Ramos (cell line): ENCODE results near the gene CKAP2L.
"Not testable (repeated sequence)": the region's sequence is repeated elsewhere in the genome, so short reads cannot be mapped to it uniquely, and the experiment has no call there.

Source experiments
- in situ Hi-C: fragments of 300-500 bp; cut with MboI; formaldehyde crosslinking; loops from one replicate; pipeline ENCODE4 v1.14.3; 2022; ENCODE audit warnings: low sequenced_read_pairs; ENCODE audit not compliant: unreplicated experiment

Gene CKAP2L

GRCh38 chr2:112728378-112729175 is 35.8 kb downstream of the CKAP2L start:
- in situ Hi-C loops, result no loop called here

GRCh38 chr2:112728029-112728362 is 36.4 kb downstream of the CKAP2L start:
- in situ Hi-C loops, result no loop called here

DNA sequence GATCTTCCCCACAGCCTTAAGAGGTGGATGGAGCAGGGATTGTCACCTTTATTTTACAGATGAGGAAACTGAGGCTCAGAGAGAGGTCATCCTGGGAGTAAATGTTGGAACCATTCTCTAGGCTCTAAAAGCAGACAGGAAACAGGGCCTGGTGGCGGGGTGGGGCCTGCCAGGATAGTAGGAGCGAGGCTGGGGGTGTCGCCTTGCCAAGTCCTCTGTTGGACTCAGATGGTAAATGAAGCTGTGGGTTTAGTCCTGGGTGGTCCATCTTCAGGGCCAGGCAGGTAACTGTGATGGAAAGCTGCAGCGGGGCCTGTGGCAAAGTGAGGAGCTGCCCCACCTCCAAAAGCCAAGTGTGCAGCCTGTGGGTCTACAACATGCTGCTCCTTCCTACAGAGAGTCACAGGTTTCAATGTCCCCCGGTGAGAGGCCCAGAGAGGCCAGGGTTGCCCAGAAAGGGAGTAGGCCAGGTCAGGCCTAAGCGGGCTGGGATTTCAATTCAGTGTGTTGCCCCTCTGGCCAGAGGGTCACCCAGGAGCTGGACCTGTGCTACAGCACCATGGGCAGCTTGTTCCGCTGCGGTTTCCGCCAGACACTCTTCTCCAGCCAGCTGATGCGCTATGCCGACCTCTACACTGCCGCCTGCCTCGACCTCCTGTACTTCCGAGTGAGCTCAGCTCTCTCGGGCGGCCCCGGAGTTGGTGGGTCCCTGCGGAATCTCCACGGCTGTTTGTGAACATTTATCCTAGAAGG is 37.0 kb downstream of the CKAP2L start:
- in situ Hi-C loops, result no loop called here

- in situ Hi-C loops, result no loop called here
Measured at GRCh38 chr2:112726487-112727190, 37.8 kb downstream of the CKAP2L start.

DNA sequence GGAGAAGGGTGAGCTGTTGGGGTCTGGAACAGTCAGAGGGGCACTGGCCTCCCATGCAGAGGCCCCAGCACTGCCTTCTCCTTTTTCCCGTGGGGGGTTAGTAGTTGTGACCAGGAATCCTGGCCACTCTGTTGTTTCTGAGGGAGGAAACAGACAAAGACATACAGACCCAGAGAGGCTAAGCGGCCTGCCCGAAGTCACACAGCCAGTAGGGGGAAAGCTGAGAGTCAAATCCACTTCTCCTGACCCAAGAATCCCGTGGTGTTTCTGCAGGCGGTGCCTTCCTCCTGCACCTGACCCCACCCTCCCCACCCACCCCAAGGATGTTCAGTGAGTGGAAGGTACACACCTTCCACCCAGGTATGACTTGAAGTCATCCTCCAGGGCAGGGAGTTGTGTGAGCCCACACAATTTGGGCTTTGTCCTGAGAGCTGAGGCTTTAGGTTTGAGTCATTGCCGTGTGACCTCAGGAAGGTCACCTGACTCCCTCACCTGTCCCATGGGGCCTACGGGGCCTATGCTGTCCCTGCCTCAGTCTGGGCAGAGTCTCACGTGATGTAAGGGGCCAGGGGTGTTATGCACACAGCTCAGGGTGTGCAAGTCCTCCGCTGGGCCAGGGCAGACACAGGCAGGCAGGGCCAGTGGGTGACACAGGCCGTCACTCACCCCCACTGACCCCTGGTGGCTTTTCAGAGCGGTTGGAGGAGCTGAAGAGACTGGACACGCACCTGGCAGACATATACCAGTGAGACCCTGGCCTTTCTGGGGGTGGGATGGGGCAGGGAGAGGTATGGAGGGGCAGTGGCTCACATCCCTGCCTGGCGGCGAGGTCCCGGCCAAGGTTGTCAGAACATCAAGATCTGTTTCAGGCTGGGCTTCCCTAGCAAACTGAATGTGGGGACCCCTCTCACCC is 38.6 kb downstream of the CKAP2L start:
- in situ Hi-C loops, result no loop called here

DNA sequence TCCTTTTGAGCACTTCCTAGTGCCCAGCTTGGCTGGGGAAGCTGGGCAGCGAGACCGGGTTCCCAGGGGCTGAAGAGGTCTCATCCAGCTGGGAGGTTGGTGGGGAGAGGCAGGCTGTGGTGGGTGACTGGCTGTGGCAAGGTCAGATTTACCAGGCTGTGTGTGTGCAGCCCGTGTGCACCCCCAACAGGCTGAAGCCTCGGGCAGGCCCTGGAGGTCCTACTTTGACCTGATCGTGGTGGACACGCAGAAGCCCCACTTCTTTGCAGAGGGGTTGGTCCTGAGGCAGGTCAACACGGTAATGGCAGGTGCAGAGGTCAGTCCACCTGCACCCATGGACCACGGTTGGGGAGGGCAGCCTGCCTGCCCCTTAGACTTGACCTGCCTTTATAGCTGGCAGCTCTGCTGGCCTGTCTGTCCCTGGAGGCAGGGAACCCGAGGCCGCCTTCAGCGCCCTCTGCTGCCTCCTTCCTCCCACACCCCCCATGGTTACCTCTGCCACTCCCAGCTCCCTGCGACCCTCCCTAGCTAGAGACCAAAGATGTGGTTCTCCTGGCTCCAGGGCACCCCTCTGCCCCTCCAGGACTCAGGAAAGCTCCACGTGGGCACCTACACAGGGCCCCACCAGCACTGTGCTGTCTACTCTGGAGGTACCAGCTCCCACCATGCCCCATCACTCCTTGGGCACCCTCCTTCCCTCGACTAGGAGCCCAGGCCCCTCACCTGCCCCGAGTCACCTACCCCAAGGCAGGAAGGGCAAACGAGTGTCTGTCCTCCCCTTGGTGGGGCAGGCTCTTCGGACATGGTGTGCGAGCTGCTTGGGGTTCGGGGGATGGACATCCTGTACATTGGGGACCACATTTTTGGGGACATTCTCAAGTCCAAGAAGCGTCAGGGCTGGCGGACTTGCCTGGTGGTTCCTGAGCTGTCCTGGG is 39.6 kb downstream of the CKAP2L start:
- in situ Hi-C loops, result loop anchor here (5.0 kb wide), 1 partner anchor 103 kb away; no protein-coding TSS in a partner anchor

GRCh38 chr2:112723995-112724394 is 40.4 kb downstream of the CKAP2L start:
- in situ Hi-C loops, result loop anchor here (5.0 kb wide), 1 partner anchor 102 kb away; no protein-coding TSS in a partner anchor

DNA sequence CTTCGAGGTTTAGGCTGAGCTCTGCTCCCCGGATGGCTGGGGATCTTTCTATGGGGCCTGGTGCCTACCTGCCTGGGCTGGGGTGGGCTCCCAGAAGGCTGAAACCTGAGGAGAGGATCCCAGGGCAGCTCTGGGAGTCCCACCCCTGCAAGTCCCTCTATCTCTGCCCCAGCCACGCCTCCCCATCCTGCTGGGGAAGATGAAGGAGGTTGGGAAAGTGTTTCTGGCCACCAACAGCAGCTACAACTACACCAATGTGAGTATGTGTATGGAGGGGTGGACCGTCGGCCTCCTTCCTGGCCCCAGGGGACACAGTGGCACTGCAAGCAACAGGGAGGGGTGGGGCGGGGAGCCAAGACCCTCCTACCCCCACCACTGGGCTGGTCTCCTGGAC is 40.9 kb downstream of the CKAP2L start:
- in situ Hi-C loops, result loop anchor here (5.0 kb wide), 1 partner anchor 101 kb away; no protein-coding TSS in a partner anchor

GRCh38 chr2:112722816-112723546 is 41.4 kb downstream of the CKAP2L start:
- in situ Hi-C loops, result loop anchor here (5.0 kb wide), 1 partner anchor 101 kb away; no protein-coding TSS in a partner anchor

DNA sequence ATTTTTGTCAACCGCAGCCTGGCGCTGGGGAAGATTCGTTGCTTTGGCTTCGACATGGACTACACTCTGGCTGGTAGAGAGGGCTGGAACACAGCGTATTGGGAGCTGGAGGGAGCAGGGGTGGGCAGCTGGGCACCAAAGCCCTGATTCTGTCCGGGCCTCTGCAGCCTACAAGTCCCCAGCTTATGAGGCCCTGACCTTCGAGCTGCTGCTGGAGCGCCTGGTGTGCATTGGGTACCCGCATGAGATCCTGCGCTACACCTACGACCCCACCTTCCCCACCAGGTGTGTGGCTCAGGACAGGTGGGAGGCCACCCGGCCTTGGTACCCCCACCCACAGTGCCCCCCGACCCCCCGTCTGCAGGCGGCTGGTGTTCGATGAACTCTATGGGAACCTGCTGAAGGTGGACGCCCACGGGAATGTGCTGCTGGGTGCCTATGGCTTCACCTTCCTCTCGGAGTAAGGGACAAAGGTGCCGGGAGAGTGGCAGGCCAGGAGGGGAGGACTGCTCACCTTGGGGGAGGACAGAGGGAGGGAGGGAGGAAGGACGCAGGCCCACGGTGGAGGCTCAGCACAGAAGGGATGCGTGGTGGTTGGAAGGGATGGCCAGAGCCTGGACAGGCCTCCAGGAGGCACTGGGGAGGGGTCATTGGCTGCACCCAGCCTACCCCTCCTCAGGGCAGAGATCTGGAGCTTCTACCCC is 42.4 kb downstream of the CKAP2L start:
- in situ Hi-C loops, result loop anchor here (5.0 kb wide), 1 partner anchor 100 kb away; no protein-coding TSS in a partner anchor

DNA sequence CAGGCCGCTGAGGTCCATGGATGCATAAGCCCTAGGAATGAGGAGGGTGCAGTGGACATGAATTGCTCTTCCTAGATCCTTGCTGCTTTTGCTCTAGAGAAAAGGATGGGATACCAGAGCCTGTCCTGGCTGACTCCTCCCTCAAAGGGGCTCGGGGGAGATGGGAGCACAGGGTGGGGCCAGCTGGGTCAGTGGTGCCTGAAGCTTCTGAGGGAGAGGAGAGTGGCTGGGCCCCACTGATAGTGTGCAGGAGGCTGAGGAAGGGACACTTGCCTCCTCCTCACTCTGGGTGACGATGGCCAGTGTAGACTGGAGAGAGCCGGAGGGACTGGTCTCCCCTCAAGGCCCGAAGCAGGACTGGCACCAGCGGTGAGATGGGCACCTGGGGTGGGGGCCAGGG is 43.6 kb downstream of the CKAP2L start, which contains the start of gene NT5DC4:
TSS of gene NT5DC4 (plus strand) at position 236 of the 400 bp plus-strand sequence. CDS start at position 296, 60 bp downstream.
- in situ Hi-C loops, result loop anchor here (5.0 kb wide), 1 partner anchor 98 kb away; no protein-coding TSS in a partner anchor

DNA sequence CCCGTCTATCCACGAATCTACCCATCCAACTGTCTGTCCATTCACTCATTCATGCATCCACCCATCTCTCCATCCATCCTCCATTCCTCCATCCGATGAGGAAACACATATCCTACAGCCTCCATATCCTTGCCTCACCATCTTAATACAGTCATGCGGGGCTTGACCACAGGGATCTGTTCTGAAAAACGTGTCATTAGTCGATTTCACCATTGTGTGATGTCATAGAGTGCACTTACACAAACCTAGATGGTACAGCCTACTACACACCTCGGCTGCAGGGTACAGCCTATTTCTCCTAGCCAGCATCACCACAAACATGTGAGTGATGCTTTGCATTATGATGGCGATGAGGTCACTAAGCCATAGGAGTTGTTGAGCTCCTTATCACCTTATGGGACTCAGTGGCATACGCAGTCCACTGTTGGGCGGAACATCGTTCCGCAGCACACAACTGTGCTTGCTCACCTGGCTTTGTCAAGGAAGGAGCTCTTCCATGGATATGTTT is 45.5 kb downstream of the CKAP2L start:
- in situ Hi-C loops, result no loop called here

GRCh38 chr2:112716826-112717352 is 47.5 kb downstream of the CKAP2L start:
- in situ Hi-C loops, result not testable (repeated sequence)

GRCh38 chr2:112716094-112716493 is 48.3 kb downstream of the CKAP2L start:
- in situ Hi-C loops, result not testable (repeated sequence)

DNA sequence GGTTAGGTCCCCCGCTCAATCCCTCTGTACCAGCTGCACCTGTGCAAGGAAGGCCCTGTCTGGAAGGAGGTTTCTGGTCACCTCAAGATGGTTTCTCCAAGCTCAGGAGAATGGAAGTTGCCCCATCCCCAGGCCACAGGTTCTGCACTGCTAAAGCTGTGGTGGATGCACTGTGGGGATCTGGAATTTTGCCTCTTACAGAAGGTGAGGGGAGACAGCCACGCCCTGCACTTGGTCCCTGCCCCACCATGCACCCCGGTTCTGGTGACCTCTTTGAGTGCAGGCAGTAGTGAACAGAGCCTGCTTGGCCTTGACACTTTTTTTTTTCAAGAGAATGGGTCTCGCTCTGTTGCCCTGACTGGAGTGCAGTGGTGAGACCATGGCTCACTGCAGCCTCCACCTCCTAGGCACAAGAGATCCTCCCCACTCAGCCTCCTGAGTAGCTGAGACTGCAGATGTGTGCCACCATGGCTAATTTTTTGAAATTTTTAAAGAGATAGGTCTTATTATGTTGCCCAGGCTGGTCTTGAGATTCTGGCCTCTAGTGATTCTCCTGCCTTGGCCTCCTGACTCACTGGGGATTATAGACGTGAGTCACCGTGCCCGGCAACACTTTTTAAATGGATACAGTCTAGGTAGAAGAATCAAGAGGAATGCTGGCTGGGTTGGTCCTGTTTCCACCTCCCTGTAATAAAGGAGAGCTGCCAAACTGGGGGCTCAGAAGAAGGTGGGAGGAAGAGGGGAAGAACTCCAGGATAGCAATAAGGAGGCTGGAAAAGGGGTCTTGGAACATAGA is 49.4 kb downstream of the CKAP2L start:
- in situ Hi-C loops, result no loop called here

- in situ Hi-C loops, result no loop called here
Measured at GRCh38 chr2:112714331-112714730, 50.1 kb downstream of the CKAP2L start.
